GM23248 (cell line): Measurements from ENCODE around the gene SCAMP4.

Source experiments
- EZH2 ChIP-seq: fragments of 200-600 bp; sonication (generic); IDR thresholded peaks from 2 replicates; pipeline ENCODE4 v1.6.1; 2018; ENCODE audit warnings: antibody characterized with exemption, mild to moderate bottlenecking; ENCODE audit not compliant: insufficient read depth, poor library complexity, severe bottlenecking
- EZH2phosphoT487 ChIP-seq: fragments of 200-600 bp; sonication (generic); IDR thresholded peaks from 2 replicates; pipeline ENCODE4 v1.6.1; 2018; ENCODE audit warnings: antibody characterized with exemption, moderate library complexity, mild to moderate bottlenecking, low read depth; ENCODE audit not compliant: insufficient read depth

DNA sequence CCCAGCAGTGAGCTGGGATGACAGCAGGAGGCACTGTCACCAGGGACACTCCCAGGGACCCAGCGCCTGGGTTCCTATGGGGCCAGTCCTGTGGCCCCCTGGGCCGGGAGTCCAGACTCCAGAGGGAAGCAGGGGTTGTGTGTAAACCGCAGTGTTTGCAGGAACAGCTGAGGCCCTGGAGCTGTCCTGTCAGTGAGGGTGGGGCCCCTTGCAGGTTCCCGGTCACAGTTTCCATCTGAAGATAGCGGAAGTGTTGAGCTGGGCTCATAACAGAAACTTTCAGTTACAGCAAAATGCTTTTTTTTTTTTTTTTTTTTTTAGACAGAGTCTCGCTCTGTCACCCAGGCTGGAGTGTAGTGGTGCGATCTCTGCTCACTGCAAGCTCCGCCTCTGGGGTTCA, 18.1 kb downstream of the SCAMP4 start:
- TF ChIP-seq EZH2 (no peak), EZH2phosphoT487 (no peak)
